Stimulated activated CD4-positive, alpha-beta T cell treated with anti-CD3 and anti-CD28 coated beads, Interleukin-15, amount 100 ng/mL, for 48 hours (primary cell): ENCODE data around the gene OS9.
"Not testable (repeated sequence)": the region's sequence is repeated elsewhere in the genome, so short reads cannot be mapped to it uniquely, and the experiment has no call there.

Experiments used
- DNase-seq, 2 donors: peaks; one replicate each; pipeline ENCODE4 v3.0.0-alpha.2; 2020; ENCODE audit warnings: low read depth in 2 of 2

The OS9 gene

GRCh38 chr12:57693659-57694458 is at the start of gene OS9:
OS9 (plus strand) TSS chr12:57694132; CDS start chr12:57694162, 30 bp downstream.
- peak; percentile 92 to 96 for DNase-seq

- DNase-seq = not testable (repeated sequence)
These were observed 47.8 kb upstream of the OS9 start for GRCh38 chr12:57645990-57646658.

GRCh38 chr12:57646659-57647049 is 47.3 kb upstream of the OS9 start:
- not testable (repeated sequence) for DNase-seq

- no peak for DNase-seq
These were observed 39.9 kb upstream of the OS9 start for GRCh38 chr12:57654042-57654441.

- no peak for DNase-seq
These were observed 38.2 kb upstream of the OS9 start for GRCh38 chr12:57655541-57656240.

- not testable (repeated sequence) for DNase-seq
These were observed 37.5 kb upstream of the OS9 start for GRCh38 chr12:57656408-57656807.

- DNase-seq = no peak
These were observed 36.2 kb upstream of the OS9 start for GRCh38 chr12:57657744-57658143.

GRCh38 chr12:57658890-57659289 is 35.0 kb upstream of the OS9 start:
- no peak for DNase-seq

- DNase-seq = no peak
These were observed 32.6 kb upstream of the OS9 start for GRCh38 chr12:57661376-57661775.

GRCh38 chr12:57665066-57665820 is 28.7 kb upstream of the OS9 start:
- DNase-seq = not testable (repeated sequence)

- DNase-seq = no peak
These were observed 27.0 kb upstream of the OS9 start for GRCh38 chr12:57666897-57667296.

GRCh38 chr12:57669691-57670090 is 24.2 kb upstream of the OS9 start:
- not testable (repeated sequence) for DNase-seq

- DNase-seq = not testable (repeated sequence)
These were observed 22.1 kb upstream of the OS9 start for GRCh38 chr12:57671811-57672210.

GRCh38 chr12:57672801-57673200 is 21.1 kb upstream of the OS9 start:
- DNase-seq = no peak

GRCh38 chr12:57674691-57675090 is 19.2 kb upstream of the OS9 start:
- no peak for DNase-seq

GRCh38 chr12:57677947-57678346 is 16.0 kb upstream of the OS9 start:
- not testable (repeated sequence) for DNase-seq

- DNase-seq = no peak
These were observed 14.2 kb upstream of the OS9 start for GRCh38 chr12:57679697-57680096.

GRCh38 chr12:57687862-57688261 is 6.1 kb upstream of the OS9 start:
- DNase-seq = no peak

GRCh38 chr12:57688931-57689330 is 5.0 kb upstream of the OS9 start:
- no peak for DNase-seq

GRCh38 chr12:57692500-57692899 is 1.4 kb upstream of the OS9 start:
- DNase-seq = no peak

- no peak for DNase-seq
These were observed 644 bp upstream of the OS9 start for GRCh38 chr12:57693317-57693658.

GRCh38 chr12:57694459-57695019 is 607 bp downstream of the OS9 start:
- DNase-seq = no peak
